Inflammatory macrophage treated with lipopolysaccharide for 1 hour (primary cell): ENCODE results near the gene ZNF646.
"Not testable (repeated sequence)": the region's sequence is repeated elsewhere in the genome, so short reads cannot be mapped to it uniquely, and the experiment has no call there.

ENCODE experiments used
- DNase-seq, 2 donors: peaks; one replicate each; pipeline ENCODE4 v3.0.0-alpha.2; 2020 to 2022

ZNF646 gene

DNA sequence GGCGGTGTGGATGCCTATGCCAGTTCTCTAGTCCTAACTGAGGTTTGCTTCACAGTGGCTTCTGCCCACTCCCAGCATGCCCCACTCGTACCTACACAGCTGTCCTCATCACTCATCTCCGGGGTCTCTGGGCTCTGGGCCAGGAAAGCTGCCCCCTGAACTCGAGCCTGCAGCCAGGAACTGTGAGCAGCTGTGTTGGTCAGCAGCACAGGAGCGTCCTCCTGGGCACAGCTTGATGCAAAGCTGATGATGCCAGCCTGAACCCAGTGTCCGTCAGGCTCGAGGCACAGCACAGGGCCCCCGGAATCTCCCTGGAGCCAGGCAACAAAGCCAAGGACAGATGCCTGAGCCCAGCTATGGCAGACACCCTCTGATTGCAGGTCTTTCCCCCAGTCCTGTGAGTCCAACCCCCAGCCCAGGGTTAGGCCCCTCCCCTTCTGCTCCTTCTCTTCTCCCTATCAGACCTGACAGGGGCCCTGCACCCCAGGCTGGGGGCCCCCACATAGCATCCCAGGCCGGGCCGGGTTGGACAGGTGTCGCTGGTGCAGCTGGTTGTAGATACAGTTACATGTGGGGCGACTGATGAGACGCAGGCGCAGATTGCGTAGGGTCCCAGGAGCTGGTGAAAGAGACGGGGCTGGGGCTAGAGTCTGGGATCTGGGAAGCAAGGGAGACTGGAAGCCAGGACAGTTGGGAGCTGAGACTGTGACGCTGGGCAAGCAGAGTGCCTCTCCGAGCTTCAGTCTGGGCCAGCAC, 11.8 kb downstream of the ZNF646 start:
- no peak for DNase-seq

DNA sequence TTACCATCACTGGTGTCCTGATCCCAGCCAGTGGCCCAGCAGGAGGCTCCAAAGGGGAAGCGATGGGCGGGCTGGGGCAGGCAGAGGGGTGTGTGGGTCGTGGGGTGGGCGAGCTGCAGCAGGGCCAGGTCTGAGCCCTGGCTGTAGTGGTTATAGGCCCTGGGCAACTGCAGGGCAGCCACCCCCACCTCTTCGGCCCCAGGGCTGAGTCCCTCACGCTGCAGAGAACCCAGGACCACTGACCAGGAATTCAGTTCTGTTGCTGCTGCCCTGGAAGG, 12.3 kb downstream of the ZNF646 start:
- DNase-seq, result no peak

DNA sequence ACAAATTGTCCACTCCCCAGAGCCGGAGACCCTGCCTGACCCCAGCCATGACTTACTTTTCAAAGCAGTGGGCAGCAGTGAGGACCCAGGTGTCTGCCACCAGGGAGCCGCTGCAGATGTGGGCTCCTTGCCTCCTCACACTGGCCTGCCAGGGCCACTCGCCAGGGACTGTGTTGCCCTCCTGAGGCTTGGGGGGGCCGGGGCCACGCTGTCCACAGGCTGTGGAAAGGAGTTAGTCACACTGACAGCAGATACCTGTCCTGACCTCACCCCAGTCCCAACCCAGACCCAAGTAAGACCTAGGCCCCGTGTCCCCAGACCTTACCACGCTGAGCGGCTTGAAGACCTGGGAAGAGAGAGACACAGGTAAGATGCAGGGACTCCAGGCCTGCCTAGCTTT, 13.3 kb downstream of the ZNF646 start:
- DNase-seq, result no peak

DNA sequence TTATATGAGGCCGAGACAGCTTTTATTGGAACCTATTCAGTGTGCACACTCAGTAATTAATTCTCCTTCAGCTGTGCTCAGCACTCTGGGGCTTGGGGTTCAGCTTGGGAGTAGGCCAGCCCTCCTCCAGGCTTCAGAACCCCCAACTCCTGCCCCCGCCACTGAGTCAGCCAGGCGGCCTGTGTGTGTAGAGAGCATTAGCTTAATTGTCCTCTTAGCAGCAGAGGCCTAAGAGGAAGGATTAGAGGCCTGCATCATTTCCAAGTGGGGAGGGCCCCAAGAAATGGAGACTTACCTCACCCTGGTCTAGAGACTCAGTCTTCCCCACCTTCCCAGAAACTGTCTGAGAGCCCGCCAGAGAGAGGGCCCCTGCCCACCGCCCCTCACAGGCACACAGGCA, 13.7 kb downstream of the ZNF646 start:
- no peak for DNase-seq

DNA sequence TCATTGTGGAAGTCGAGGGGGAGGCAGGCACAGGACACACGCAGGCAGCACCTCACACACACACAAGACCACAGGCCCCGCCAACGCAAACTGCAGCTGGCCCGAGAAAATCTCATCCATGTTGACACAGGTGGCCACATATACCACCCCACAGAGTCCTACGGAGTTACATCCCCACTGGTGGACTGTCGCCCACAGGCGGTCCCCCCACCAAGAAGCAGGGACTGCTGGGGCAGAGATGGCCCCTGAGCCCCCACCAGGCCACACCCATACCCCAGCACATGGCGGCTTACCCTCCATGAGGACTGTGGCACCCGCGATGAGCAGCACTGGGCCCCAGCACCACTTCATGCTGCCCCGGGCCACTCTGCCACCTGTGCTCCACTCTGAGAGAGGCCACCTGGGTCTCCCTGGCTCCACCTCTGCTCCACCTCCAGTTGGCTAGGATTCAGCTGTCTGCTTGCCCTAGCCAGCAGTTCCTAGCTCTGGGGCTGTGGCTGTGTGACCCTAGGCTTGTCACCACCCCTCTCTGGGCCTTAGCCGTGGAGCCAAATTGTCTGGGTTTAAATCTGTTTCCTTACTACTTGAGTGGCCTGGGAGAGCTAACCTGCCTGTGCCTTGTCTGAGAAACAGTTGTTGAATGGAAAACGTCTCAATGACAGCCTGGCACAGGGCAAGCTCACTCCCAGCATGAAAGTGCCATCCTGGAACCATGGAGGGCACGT, 14.4 kb downstream of the ZNF646 start, which contains the start of gene PRSS53:
Gene PRSS53, minus strand, starts transcription at position 485 of the 725 bp plus-strand sequence. Its CDS starts 134 bp downstream, at position 351.
- DNase-seq, result no peak

DNA sequence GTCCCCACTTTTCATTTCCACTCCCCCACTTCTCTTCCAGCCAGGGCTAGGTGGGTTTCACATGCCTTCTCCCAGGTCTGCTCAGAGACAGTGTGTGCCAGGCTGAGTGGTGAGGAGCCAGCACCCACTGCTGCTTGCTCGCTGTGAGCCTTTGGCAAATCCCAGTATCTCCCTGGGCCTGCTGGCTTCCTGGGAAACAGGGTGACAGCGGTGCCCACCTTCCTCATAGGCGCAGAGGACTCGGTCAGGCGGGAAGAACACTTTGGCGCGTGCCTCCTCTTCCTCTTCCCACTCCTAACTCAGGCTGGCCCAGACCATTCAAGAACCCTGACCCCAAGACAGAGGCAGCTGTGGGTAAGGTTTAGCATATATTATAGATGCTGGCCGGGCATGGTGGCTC, 15.0 kb downstream of the ZNF646 start:
- DNase-seq, result no peak

DNA sequence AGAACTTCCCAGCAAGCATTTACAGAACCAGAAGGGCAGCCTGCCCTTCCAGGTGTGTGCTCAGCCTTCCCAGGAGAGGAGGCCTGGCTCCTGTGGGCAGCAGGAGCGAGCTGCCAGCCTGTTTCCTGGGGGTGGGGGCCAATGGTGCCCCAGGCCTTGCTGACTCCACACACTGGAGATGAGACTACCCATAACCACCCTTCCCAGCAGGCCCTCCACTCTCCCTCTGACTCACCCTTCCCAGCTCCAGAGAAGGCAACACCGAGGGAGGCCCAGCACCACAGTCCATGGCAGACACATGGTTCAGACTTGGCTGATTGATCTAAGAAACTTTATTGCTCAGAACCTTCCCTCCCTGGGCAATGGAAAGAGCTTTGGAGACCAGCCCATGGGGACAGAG, 16.3 kb downstream of the ZNF646 start:
- DNase-seq, result no peak

DNA sequence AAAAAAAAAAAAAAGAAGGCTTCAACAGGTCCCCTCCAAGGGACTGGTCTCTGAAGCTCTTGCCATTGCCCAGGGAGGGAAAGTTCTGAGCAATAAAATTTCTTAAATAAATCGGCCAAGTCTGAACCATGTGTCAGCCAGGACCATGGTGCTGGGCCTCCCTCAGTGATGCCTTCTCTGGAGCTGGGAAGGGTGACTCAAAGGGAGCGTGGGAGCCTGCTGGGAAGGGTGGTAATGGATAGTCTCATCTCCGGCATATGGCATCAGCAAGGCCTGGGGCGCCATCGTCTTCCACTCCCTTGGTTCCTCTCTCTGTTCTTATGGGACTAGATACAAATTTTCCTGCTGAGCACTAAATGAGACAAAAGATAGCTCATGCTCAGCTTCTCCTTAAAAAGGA, 18.1 kb downstream of the ZNF646 start:
- no peak for DNase-seq

DNA sequence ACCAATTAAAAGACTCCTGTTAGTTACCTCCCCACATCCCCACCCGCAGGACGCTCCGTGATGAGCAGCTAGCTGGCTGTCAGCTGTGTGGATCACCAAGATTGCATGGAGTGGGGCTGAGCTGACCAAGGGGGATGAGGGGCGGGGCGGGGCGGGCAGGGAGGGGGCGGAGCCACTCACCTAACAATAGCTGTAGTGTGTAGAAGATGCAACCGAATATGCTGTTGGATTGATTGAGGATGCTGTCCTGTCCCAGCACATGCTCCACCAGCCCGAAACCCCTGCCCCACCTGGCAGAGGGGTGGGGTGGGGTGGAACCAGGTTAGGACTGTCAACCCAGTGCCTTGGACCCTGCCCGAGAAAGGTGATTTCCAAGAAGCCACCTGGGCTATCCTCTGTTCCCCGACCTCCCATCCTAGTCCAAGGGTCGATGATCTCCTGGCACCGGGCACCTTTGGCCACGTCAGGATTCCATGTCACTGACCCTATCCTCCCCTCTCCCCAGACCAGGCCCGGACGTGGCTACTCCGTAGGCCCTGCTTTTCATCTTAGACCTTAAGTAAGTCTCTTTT, 19.0 kb downstream of the ZNF646 start:
- DNase-seq, result no peak

DNA sequence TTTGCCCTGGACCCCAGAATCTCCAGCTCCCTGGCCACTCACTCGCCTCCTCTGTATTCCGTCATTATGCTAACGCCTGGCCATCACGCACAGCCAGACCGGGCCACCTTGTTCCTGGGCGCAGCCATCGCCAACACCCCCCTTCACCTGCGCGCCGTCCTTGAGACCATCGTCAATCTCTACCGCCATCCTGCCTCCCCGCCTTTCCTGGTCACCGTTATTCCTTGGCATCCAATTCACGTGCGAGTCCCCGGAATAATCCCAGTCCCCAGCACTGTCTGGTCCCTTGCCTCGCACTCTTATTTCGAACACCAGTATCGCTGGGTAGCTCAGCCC, 19.8 kb downstream of the ZNF646 start:
- DNase-seq, result no peak

DNA sequence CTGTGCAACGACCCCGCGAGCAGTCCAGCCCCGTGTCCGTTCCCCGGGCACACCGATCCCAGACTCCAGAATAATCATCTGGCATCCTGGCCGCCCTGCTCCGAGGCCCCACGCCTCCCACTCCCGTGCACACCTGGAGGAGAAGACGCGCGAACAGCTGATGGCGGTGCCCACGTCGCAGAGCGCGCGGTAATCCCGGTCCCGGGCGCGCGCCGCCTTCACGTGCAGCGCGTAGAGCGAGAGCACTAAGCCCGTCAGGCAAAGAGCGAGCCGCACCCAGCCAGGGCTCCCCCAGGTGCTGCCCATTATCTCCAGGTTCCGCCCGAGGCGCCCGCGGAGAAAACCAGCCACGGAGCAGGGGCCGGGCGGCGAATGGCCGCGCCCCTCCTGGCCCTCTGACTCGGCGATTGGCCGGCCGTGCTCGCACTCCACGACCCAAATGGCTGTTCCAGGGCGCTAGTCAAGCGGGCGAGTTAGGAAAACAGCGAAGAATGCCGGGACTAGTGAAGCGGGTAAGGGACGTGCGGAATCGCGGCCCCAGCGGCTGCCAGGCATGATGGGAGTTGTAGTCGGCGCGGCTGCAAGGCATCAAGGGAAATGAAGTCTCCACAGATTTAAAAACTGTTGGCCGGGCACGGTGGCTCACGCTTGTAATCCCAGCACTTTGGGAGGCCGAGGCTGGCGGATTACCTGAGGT, 20.4 kb downstream of the ZNF646 start, which contains the start of gene VKORC1:
Gene VKORC1, minus strand, starts transcription at position 374 of the 697 bp plus-strand sequence. Its CDS starts 68 bp downstream, at position 306.
- DNase-seq, result peak; percentile 97

DNA sequence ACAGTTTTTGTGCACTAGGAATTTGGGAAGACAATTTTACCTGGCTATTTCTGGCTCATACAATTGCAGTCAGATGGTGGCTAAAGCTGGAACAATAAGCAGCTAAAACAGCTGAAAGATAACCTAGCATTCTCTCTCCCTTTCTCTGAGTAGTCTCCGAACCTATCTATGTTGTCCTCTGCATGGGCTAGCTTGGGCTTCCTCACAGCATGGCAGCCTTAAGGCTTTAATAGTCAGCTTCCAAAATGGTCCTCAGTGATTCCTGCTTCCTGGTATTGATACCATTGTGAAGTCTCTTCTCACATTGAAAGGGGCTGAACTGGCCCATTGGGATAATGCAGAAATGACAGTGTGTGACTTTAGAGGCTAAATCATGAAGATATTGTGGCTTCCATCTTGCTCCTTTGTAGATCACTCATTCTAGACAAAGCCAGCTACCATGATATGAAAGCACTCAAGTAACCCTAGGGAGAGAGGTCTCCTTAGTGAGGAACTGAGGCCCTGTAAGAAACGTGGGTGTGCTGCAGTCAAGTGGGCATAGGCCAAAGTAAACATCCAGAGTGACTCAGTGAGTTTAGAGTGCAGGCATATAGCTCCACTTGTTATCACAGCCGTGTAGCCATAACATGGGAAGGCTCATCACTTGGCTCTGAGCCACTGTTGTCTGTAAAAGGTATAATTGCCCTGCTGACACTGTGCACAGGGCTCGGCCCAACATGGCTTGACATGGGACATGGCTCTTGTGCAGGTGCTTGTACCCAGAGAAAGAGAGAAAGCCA, 25.8 kb downstream of the ZNF646 start:
- no peak for DNase-seq

DNA sequence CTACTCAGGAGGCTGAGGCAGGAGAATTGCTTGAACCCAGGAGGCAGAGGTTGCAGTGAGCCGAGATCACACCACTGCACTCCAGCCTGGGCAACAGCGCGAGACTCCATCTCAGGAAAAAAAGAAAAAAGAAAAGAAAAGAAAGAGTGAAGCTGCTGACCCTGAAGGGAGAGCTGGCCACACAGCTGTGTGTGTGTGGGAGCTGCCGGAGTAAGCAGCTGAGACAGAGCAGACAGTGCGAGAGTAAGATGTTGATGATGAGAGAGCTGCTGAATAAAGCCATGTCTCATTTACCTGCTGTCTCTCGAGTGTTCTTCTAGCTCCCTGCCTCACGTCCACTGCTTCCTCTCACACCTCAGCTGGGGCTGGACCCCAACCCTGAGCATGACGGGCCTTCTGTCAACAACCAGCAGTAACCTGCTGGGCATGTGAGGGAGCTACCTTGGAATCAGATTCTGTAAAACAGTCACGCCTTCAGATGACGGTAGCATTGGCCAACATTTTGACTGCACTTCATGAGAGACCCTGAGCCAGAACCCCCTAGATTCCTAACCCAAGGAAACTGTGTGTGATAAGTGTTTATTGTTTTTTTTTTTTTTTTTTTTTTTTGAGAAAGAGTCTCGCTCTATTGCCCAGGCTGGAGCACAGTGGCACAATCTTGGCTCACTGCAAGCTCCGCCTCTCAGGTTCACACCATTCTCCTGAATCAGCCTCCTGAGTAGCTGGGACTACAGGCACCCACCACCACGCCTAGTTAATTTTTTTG, 26.8 kb downstream of the ZNF646 start:
- DNase-seq, result not testable (repeated sequence)

DNA sequence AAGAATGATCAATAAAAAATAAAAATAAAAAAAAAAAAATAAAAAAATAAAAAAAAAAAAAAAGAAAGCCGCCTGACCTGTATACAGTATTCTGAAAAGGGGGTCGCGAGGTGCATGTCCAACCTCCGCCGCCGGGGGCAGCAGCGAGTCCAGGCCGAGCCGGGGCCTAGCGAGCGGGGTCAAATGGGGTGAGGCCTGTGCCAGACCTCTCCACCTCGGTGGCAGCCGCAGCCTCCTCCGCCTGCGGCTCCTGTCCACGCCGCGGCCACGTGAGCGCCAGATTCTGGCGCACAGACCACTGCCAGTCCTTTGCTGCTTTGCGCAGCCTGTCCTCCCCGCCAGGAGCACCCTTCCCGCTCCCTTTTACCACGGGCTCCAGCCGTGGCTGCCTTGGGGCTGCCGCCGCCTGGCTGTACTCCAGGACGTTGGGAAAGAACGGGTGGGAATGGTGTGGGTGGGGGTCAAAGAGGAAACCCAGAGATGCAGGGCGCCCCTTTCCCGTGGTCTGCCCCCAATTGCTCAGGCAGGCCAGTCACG, 31.5 kb downstream of the ZNF646 start:
- peak; percentile 64 to 85 for DNase-seq

DNA sequence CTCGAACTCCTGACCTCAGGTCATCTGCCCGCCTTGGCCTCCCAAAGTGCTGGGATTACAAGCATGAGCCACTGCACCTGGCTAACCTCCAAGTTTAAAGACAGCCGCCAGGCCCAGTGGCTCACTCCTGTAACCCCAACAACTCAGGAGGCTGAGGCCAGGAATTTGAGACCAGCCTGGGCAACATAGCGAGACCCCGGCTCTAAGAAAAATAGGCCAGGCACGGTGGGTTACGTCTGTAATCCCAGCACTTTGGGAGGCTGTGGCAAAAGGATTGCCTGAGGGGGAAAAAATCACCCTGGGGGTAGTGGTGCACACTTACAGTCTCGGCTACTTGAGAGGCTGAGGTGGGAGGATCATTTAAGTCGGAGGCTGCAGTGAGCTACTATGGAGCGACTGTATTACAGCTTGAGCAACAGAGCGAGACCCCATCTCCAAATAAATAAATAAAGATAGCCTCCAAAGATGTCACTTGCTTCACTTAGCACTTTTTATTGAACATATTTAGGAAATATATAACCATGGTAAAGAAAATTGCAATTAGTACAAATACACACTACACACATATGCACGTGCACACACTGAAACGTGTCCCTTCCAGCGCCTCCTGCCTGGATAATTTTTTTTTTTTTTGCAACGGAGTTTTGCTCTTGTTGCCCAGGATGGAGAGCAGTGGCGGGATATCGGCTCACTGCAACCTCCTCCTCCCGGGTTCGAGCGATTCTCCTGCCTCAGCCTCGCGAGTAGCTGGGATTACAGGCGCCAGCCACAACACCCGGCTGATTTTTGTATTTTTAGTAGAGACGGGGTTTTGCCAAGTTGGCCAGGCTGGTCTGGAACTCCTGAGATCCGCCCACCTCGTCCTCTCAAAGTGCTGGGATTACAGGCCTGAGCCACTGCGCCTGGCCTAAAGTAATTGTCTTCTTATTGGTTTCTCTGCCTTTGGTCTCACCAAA, 32.6 kb downstream of the ZNF646 start:
- DNase-seq, result no peak

DNA sequence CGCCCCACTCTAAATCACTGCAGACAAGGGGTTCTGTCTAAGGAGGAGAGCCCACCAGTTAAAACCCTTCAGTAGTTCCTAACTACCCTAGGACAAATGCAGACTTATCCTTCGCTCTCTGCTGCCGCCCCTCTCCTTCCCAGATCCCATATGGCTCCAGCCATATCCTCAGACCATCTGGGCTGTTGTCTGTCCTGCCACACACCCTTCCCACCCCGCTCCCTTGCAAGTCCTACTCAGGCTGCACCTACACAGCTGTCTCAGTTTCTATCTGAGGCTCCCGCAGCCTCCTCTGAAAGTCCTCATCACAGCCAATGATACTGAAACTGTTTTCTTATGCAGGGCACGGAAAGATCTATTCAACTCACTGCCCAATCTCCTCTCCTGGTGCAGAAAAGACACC, 33.2 kb downstream of the ZNF646 start:
- DNase-seq, result no peak

DNA sequence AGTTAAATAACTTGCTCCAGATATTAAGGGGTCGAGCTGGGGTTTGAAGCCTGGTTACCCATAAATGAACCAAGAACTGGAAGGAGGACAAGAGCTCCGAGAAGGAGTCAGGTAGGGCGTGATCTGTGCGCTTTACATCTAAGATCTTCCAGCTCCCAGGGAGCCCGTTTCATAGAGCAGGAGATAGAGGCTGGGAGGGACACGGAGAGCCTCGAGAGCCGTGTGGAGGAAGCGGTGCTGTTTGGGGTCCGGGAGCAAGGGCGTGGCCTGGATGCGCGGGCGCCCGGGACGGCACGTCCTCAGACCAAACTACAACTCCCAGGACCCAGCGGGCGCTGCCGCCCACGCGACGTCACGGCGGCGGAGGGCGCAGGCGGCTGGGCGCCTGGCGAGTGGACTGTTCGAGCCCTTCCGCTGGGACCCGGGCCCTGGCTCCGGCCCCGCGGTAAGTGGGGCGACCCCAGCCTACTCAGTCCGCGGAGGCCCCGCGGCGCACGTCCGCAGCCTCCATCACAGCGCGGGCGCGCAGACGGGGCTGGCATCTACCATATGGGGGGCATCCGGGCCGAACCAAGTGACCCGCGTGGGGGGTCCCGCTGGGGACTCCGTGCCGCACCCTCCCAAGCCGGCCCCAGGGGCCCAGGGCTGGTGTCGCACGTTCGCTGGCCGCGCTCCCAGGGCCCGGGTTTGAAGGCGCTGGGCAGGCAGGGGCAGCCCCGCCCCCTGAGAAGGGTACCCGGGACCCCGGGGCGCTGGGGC, 34.0 kb downstream of the ZNF646 start, which contains the start of gene BCKDK:
Gene BCKDK, plus strand, starts transcription at position 352 of the 759 bp plus-strand sequence. CDS start 838 bp downstream, outside the sequence.
- DNase-seq, result peak; percentile 72 to 84

DNA sequence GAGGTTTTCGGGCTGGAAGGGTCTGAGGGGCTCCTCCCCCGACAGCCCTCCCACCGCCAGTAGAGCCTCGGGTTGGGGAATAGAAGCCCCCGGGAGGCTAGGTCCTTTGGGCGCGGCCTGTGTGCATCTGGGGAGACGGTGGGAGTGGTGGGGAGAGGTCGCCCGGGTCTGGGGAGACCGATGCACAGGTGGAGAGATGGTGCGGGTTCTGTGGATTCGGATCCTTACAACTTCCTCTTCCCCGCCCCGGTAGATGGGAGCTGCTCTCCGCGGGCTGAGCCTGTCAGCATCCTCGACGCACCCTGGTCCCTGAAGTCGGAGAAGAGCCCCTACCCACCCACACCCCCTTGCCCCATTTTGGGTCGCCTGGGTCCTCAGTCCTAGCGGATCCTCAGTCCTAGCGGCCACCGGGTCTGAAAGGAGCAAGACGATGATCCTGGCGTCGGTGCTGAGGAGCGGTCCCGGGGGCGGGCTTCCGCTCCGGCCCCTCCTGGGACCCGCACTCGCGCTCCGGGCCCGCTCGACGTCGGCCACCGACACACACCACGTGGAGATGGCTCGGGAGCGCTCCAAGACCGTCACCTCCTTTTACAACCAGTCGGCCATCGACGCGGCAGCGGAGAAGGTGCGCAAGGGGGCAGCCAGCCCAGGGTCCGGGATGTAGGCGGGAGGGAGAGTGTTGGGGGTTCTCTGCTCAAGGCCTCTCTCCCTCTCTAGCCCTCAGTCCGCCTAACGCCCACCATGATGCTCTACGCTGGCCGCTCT, 34.8 kb downstream of the ZNF646 start:
- no peak for DNase-seq

DNA sequence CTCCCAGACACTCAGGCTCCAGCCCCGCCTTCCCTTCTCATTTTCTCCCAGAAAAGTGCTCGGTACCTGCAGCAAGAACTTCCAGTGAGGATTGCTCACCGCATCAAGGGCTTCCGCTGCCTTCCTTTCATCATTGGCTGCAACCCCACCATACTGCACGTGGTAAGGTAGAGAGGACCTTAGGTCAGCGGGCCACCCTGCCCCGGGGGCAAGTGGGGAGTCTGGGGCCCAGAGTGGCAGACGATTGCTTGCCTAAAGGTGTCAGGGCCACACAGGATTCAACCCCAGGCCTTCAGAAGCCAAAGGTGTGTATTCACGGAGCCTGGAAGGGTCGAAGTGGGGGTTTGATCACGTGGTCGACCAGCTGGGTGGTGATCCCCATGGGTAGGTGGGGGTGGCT, 35.4 kb downstream of the ZNF646 start:
- no peak for DNase-seq
